GM12874 (cell line): ENCODE results near the gene TNFRSF4.

Experiments used
- CTCF ChIP-seq: IDR thresholded peaks from 2 replicates; pipeline ENCODE4 v1.5.1; 2011; ENCODE audit warnings: low read depth, mild to moderate bottlenecking, control low read depth, low read length, moderate library complexity; ENCODE audit not compliant: insufficient read depth

The TNFRSF4 gene

GRCh38 chr1:1223321-1223720 lies 9.4 kb upstream of the TNFRSF4 start:
- no peak for TF ChIP-seq CTCF

- TF ChIP-seq CTCF = no peak
These were observed 8.7 kb upstream of the TNFRSF4 start for GRCh38 chr1:1222575-1223225.

- no peak for TF ChIP-seq CTCF
These were observed 8.1 kb upstream of the TNFRSF4 start for GRCh38 chr1:1221887-1222574.

- TF ChIP-seq CTCF = no peak
These were observed 6.2 kb upstream of the TNFRSF4 start for GRCh38 chr1:1220197-1220596.

- no peak for TF ChIP-seq CTCF
These were observed 5.4 kb upstream of the TNFRSF4 start for GRCh38 chr1:1219341-1219740.

- no peak for TF ChIP-seq CTCF
These were observed 4.7 kb upstream of the TNFRSF4 start for GRCh38 chr1:1218524-1219200.

GRCh38 chr1:1217621-1218523 lies 3.9 kb upstream of the TNFRSF4 start:
- TF ChIP-seq CTCF = no peak
